C1 segment of cervical spinal cord (tissue), 14 donors: ENCODE results near the gene DNHD1.

ENCODE experiments used
- DNase-seq, 14 donors: peaks; one replicate each; lab custom pipeline; 2025; lab: John Stamatoyannopoulos, UW

DNHD1 gene

DNA sequence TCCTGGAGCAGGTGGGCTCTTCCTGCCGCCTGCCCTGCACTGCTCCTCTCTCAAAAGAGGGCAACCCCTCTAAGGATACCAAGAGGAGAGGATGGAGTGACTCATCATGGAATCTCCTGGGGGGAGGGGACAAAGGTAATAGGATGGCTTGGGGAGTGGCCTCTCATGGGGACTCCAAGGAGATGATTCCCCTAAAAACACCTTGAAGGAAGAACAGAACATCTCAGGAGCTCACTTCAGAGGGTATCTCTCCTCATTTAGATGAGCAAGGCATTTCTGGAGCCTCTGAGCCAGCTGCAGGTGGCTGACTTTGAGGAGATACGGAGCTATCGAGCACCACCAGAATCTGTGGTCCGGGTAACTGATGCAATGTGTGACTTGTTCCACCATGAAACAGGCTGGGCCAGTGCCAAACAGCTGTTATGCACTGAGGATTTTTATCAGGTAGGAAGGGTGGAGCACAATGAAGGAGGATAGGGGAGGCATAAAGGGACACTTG, 66.1 kb downstream of the DNHD1 start:
- no peak for DNase-seq

DNA sequence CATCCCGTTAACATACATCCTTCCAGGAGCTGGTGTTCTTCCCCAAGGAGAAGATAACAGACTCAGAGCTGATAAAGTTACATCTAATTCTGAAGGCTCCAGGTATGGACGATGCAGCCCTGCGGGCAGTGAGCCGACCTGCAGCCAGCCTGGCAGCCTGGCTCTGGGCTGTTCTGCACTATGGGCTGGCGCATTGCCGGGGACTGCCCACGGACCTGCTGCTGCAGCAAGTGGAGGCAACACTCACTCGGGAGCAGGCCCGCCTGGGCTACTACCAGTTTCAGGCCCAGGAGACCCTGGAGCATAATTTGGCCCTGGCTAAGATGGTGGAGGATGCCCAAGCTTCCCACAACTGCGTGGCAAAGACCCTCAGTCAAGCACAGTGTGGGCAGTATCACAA, 66.6 kb downstream of the DNHD1 start:
- DNase-seq: no peak

DNA sequence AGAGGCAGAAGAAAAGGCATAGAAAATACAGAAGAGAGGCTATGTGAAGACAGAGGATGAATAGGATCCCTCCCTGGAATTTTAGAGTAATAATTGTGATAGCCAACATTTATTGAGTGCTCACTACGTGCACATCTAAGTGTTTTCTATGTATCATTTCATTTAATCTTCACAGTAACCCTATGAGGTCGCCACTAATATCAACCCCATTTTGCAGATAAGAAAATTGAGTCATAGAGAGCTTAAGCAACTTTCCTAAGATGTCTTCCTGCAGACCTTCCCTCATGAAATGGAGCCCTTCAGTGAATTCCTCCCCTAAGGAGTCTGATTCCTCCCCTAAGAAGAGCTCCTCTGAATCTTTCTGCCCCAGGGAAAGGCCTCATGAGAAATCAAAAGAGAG, 68.2 kb downstream of the DNHD1 start:
- no peak for DNase-seq

DNA sequence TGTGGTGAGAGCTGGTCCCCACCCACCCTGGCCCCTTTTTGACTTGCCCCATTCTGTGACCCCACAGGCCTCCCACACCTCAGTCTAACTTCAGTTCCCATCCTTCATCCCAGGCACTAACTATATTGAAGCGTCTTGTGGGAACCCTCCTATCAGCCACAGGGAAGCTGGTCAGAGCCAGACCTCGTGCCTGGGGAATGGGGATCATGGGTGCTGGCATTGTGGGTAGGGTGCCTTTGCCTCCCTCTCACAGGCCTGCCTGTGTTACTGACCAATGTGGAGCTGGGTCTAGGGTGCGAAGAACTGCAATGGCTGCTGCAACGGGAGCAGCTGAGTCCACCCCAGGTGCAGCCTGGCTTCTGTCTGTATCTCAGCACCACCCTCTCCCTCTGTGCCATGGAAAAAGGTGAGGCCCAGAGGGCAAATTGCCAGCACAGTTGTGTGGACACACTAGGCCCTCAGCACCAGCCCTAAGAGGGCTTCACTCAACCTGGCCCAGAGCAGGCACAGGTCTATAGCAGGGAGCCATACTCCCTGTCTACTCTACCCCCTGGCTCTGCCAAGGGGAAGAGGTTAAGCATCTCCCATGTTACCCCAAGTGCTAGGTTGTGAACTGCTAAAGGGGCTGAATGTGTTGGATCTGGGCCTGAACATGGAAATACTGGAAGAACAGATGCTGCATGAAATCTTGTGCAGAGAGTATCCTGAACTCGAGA, 69.1 kb downstream of the DNHD1 start:
- no peak for DNase-seq

DNA sequence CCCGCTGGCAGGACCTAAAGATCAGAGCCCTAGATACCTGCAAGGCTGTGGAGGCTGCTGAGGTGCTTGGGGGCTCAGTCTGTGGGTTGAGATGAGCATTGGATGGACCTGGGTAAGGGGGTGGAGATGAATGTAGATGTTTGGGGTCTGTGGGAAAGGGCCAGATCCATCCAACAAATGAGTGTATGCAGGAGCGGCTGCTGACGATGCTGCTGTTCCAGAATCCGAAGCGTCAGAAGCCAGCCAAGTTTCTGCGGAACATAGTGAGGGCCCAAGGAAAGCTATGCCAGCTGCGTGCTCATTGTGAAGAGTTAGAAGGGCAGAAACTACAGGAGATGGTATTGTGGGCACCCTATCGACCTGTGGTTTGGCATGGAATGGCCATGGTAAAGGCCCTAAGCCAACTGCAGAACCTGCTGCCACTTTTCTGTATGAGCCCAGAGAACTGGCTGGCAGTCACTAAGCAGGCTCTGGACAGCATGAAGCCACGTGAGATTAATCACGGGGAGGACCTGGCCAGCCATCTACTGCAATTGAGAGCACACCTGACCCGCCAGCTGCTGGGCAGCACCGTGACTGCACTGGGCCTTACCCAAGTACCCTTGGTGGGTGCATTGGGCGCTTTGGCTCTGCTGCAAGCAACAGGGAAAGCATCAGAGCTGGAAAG, 69.8 kb downstream of the DNHD1 start:
- DNase-seq: peak in 4 of 14 donors; percentile 20 to 69 (median 30)

DNA sequence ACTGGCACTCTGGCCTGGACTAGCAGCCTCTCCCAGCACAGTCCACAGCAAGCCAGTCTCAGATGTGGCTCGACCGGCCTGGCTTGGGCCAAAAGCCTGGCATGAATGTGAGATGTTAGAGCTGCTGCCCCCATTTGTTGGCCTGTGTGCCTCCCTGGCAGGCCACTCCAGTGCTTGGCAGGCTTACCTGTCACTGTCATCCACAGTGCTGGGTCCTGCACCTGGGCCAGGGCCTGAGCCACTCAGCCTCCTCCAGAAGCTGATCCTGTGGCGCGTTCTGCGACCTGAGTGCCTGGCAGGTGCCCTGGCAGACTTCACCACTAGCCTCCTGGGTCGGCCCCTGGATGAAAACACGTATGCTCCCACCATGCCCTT, 70.3 kb downstream of the DNHD1 start:
- DNase-seq: peak in 1 of 14 donors; percentile 75

DNA sequence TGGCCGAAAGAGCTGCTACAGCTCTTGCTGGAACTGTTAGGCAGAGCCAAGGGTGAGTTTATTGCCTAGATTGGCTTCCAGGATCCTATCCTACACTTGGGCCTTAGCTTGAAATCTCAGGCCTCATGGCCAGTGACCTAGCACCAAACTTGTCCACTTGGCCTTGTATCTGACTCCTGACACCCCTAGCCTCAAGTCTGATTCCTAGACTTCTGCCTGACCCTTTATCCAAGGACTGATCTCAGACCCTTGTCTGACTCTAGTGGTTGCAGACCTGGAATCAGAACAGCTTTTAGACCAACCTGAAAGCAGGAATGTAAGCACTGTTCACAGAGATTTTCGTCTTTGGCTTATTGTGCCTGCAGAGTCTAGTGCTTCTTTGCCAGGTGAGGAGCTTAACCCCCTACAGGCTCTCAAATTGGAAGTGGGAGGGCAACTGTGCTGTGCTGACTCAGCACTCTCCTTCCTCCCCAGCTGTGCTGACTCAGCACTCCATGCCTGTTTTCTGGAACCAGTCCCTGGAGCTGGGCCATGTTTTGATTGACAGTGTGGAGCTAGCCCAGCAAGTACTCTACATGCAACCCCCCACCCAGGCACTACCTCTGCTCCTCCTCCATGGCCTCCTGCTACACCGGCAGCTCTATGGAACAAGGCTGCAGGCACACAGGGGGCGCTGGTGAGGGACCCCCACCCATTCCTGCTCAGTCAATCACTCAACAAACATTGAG, 71.3 kb downstream of the DNHD1 start:
- DNase-seq: peak in 3 of 14 donors; percentile 16 to 40 (median 26)

DNA sequence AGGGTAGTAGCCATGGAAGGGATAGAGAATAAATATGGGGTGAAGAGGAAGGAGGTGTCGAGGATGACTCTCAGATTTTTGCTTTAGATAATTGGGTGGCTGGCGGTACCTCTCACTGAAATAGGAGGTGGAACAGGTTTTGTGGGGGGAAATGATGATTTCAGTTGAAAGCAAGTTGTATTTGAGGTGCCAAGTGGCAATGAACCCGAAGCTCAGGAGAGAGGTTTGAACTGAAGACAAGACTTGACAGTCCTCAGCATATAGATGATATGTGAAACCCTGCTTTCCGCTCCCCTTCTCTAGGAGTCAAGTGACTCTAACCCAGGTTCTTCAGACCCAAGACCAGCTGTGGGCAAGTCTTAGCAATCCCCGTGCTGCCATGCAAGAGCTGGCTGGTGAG, 72.6 kb downstream of the DNHD1 start:
- no peak for DNase-seq

DNA sequence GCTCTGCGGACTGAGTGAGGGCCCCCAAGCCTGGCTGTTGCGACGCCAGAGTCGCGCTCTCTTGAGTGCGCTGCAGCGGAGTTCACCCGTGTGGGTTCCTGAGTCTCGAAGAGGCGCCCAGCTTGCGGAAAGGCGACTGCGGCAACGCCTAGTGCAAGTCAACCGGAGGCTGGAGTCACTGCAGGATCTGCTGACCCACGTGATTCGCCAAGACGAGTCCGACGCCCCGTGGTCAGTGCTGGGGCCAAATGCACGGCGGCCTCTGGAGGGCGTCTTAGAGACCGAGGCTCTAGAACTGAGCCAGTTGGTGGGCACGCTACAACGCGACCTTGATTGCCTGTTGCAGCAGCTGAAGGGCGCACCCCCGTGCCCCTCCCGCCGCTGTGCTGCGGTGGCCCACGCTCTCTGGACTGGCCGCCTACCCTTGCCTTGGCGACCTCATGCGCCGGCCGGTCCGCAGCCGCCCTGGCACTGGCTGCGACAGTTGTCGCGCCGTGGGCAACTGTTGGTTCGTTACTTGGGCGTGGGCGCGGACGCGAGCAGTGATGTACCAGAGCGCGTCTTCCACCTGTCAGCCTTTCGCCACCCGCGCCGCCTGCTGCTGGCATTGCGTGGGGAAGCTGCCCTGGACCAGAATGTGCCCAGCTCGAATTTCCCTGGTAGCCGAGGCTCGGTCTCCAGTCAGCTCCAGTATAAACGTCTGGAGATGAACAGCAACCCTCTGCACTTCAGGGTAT, 73.8 kb downstream of the DNHD1 start:
- no peak for DNase-seq

DNA sequence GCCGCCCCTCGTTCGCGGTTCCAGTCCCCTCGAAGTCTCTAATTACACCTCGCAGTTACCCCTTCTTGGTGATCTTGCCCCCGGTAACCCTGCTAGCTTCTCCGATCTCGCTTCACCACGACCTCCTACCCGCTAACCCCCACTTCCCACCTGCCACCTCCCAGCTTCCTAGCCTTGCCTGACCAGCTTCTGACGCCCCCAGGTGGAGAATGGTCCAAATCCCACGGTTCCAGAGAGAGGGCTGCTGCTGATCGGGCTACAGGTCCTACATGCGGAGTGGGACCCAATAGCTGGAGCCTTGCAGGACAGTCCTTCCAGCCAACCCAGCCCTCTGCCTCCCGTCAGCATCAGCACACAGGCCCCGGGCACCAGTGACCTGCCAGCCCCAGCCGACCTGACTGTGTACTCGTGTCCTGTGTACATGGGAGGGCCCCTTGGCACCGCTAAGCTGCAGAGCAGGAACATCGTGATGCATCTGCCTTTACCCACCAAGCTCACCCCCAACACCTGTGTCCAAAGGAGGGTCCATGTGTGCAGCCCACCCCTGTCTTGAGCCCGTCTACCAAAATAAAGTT, 74.4 kb downstream of the DNHD1 start:
- DNase-seq: no peak

DNA sequence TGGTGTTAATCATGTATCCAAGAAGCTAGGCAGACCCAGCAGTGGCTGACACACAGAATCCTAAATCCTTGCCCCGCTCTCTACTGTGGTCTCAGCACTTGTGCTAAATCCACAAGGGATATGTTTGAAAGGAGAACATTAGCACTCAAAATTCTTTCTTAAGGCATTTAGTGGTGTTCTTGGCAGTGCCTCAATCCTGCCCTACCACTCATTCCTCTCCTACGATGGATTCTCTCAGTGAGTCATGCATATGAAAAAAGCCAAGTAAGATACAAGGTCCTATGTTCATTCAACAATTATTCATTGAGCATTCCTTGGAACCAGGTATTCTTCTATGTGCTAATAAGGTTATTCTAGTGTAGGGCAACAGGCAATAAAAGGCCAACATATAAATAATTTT, 75.1 kb downstream of the DNHD1 start:
- DNase-seq: no peak

DNA sequence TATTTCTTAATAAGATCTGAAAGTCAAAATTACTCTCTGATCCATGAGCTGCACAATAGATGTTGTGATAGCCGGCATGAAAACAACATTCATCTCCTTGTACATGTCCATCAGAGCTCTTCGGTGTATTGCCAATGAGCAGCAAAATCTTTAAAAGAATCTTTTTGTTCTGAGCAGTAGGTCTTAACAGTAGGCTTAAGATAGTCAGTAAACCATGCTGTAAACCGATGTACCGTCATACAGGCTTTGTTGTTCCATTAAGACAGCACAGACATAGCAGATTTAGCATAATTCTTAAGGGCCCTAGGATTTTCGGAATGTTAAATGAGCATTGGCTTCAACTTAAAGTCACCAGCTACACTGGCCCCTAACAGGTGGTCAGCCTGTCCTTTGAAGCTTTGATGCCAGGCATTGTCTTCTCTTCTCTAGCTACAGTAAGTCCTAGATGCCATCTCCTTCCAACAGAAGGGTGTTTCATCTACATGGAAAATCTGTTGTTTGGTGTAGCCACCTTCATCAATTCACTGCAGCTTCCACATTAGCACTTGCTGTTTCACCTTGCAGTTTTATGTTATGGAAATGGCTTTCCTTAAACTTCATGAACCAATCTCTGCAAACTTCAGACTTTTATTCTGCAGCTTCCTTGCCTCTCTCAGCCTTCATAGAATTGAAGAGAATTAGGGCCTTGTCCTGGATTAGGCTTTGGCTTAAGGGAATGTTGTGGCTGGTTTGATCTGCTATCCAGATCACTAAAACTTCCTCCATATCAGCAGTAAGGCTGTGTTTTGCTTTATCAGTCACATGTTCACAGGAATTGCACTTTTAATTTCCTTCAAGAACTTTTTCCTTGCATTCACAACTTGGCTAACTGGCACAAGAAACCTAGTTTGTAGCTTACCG, 78.0 kb downstream of the DNHD1 start:
- no peak for DNase-seq

DNA sequence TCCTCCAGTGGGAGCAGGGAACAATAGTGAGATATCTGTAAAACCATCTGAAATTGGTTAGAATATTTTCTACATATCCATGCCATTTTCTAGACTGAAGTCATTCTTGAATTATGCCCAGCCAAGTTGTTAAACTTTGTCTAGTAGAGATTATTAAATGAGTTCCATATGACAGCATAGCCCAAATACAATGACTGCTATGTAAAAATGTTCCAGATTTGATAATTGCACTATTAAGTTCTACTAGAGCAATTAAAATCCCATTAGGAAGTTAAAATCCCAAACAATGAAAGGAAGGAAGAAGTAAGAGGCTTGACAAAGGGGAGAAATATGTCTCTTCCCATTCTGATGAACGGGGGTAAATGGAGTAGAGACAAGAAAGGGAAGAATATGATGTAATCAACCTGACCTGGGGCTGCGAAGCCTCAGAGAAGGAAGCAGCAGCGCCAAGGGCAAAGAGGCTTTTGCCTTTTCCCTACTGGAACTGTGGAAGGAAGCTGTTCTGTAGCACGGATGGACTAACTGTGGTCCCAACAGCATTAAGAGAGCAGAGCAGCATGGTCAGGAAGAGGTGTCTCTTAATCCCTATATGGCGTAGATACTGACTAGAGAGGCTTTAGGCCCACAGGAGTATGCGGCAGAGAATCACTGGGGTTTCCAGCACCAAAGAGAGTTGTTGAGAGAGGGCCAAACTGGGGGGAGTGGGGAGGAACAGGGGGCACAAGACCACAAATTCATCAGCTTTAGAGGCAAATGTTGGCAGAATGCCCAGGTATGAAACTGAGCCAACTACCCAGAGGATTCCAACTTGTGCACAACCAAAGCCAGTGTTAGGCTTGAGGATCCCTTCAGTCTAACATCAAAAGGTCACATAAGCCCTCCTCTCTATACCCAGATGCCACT, 79.6 kb downstream of the DNHD1 start:
- DNase-seq: peak in 13 of 14 donors; percentile 20 to 86 (median 74)

DNA sequence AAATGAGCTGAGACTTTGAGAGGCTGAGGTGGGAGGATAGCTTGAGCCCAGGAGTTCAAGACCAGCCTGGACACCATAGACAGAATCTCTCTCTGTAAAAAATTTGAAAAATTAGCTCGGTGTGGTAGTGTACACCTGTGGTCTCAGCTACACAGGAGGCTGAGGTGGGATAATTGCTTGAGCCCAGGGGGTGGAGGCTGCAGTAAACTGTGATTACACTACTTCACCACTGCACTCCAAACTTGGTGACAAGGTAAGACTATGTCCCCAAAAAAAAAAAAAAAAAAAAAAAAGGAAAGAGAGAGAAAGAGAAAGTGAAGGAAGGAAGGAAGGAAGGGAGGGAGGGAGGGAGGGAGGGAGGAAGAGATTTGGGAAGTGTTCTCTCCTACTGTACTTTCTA, 81.1 kb downstream of the DNHD1 start:
- DNase-seq: no peak

DNA sequence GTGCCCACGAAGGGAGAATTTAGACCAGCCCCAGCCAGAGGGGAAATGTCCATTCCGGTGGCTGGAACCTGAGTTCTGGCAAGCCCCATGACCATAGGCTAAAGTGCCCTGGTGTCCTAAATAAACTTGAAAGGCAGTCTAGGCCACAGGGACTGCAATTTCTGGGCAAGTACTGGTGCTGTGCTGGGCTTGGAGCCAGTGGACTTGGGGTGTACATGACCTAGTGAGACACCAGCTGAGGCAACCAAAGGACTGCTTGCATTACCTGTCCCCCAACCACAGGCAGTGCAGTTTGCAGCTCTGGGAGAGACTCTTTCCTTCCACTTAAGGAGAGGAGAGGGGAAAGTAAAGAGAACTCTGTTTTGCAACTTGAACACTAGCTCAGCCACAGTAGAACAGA, 82.6 kb downstream of the DNHD1 start:
- no peak for DNase-seq

DNA sequence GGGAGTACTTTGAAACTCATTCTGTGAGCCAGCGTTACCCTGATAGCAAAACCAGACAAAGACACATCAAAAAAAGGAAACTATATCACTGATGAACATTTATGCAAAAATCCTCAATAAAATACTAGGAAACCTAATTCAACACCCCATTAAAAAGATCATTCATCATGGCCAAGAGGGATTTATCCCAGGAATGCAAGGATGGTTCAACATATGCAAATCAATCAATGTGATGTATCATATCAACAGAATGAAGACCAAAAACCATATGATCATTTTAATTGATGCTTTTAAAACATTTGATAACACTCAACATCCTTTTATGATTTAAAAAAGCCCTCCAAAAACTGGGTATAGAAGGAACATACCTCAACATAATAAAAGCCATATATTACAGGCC, 86.5 kb downstream of the DNHD1 start:
- no peak for DNase-seq

DNA sequence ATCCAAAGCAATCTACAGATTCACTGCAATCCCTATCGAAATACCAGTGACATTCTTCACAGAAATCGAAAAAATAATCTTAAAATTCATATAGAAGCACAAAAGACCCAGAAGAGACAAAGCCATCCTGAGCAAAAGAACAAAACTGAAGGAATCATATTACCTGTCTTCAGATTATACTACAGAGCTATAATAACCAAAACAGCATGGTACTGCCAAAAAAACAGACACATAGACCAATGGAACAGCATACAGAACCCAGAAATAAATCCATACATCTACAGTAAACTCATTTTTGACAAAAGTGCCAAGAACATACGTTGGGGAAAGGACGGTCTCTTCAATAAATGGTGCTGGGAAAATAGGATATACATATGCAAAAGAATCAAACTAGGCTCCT, 87.4 kb downstream of the DNHD1 start:
- DNase-seq: no peak

DNA sequence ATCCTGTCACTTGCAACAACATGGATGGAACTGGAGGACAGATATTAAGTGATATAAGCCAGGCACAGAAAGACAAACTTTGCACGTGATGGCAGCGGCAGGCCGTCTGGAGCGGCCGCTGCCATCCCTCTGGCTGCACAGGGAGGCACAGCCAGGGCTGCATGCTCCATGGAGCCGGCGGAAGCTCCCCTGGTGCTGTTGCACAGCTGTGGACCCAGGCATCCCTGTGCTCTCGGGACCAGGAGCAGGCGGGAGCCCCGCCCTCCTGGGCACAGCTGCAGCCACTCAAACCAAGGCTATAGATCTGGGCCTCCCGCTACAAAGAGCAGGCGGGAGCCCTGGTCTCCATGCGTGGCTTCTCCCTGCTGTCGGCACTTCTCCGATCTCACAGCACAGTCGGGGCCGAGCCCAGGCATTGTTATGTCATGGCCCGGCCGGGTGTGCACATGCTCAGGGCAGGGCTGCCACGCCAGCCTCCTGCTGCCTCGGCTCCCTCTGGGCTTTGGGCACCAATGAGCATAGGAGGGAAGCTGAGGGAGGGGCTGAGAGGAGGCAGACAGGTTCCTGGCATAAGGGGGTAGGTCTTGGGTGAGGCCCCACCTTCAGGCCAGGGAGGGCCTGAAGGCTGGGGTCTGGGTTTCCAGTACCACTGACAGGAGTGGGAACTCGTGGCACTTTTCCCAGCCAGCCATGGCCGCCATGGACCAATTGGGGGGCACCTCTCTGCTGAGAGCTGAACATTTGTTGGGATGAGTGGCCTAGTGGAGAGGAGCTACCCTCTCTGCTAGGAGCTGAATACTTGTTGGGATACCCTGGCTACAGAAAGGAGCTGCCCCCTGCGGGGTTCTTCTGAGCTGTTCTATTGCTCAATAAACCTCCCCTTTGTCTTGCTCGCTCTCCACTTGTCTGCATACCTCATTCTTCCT, 89.6 kb downstream of the DNHD1 start:
- DNase-seq: peak in 1 of 14 donors; percentile 49
